Measurements from ENCODE around the gene CFAP65.

CFAP65 gene

DNA sequence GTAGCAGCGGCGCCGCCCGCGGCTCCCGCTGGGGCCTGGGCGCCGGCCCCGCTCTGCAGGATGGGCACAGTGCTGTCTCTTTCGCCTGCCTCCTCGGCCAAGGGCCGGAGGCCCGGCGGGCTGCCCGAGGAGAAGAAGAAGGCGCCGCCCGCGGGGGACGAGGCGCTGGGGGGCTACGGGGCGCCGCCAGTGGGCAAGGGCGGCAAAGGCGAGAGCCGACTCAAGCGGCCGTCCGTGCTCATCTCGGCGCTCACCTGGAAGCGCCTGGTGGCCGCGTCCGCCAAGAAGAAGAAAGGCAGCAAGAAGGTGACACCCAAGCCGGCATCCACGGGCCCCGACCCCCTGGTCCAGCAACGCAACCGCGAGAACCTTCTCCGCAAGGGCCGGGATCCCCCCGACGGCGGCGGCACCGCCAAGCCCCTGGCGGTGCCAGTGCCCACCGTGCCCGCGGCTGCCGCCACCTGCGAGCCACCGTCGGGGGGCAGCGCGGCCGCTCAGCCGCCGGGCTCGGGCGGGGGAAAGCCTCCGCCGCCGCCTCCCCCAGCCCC, 81.5 kb downstream of the CFAP65 start:
- no peak overlapping the region for H4K91ac ChIP-seq (ENCODE audit: low read depth, low read length)
- no peak overlapping the region for H4K12ac ChIP-seq (ENCODE audit: low read depth, low read length)
- no peak overlapping the region for H4K8ac ChIP-seq (ENCODE audit: low read depth, low read length)
- no peak overlapping the region for H2BK5ac ChIP-seq (ENCODE audit: low read depth, low read length, poor library complexity)
- no peak overlapping the region for H3K4ac ChIP-seq (ENCODE audit: low read depth, low read length)
- no peak overlapping the region for H3K18ac ChIP-seq (ENCODE audit: low read length)
- no peak overlapping the region for H3K14ac ChIP-seq (ENCODE audit: low read length)
- no peak for DNase-seq
- H2AFZ ChIP-seq (ENCODE audit: insufficient read depth, low read length, poor library complexity) = no peak overlapping the region
- H3K79me2 ChIP-seq (ENCODE audit: control insufficient read depth, insufficient read depth, low read length, poor library complexity) = no peaks in the 10 kb centered on the region
- H3K4me3 ChIP-seq (ENCODE audit: low read depth, low read length) = no peak overlapping the region
- H3K36me3 ChIP-seq (ENCODE audit: control insufficient read depth in 1 of 2, insufficient read depth in 2 of 2, low read length in 2 of 2) = no peaks in the 10 kb centered on the region
- H2BK120ac ChIP-seq (ENCODE audit: insufficient read depth, low read length, poor library complexity) = no peak overlapping the region
- no peaks in the 10 kb centered on the region for H3K79me1 ChIP-seq (ENCODE audit: low read length)
- H3K4me1 ChIP-seq (ENCODE audit: control insufficient read depth in 1 of 2, insufficient read depth in 2 of 2, low read length in 2 of 2) = peaks cover 7 to 12% of the 10 kb centered on the region in 2 experiments
- H3K27ac ChIP-seq (ENCODE audit: low read depth, low read length) = no peak overlapping the region
- peaks cover 13% of the 10 kb centered on the region for H3K9me3 ChIP-seq (ENCODE audit: insufficient read depth, low read depth, low read length)
- H3K9ac ChIP-seq (ENCODE audit: low read length) = no peak overlapping the region
- peak overlapping the region; percentile 60 for H3K4me2 ChIP-seq (ENCODE audit: low read length)
- peaks cover 45% of the 10 kb centered on the region for H3K27me3 ChIP-seq (ENCODE audit: insufficient read depth, low read length)
- H2AK5ac ChIP-seq (ENCODE audit: low read length) = no peak overlapping the region
- no peak overlapping the region for H2BK12ac ChIP-seq (ENCODE audit: low read length)
- no CpG with 5 or more reads among the region's 67 CpGs for WGBS (ENCODE audit: extremely low coverage, insufficient coverage, insufficient read length)
- no peak overlapping the region for H3K23ac ChIP-seq (ENCODE audit: low read length)

- Histone ChIP-seq H3K27me3 (ENCODE audit: insufficient read depth, low read length) (peaks cover 45% of the 10 kb centered on the region), H2BK120ac (ENCODE audit: insufficient read depth, low read length, poor library complexity) (no peak within 1 kb of the TSS), H3K14ac (ENCODE audit: low read length) (no peak within 1 kb of the TSS), H3K9me3 (ENCODE audit: insufficient read depth, low read depth, low read length) (peaks cover 13% of the 10 kb centered on the region), H3K4ac (ENCODE audit: low read depth, low read length) (no peak within 1 kb of the TSS), H4K12ac (ENCODE audit: low read depth, low read length) (peak within 1 kb of the TSS; percentile 5), H3K4me1 (ENCODE audit: control insufficient read depth in 1 of 2, insufficient read depth in 2 of 2, low read length in 2 of 2) (peaks cover 7 to 12% of the 10 kb centered on the region in 2 experiments), H3K9ac (ENCODE audit: low read length) (no peak within 1 kb of the TSS), H3K79me2 (ENCODE audit: control insufficient read depth, insufficient read depth, low read length, poor library complexity) (no peaks in the 10 kb centered on the region), H3K79me1 (ENCODE audit: low read length) (no peaks in the 10 kb centered on the region), H4K8ac (ENCODE audit: low read depth, low read length) (peak within 1 kb of the TSS; percentile 6), H2AFZ (ENCODE audit: insufficient read depth, low read length, poor library complexity) (peak within 1 kb of the TSS; percentile 42), H2BK5ac (ENCODE audit: low read depth, low read length, poor library complexity) (no peak within 1 kb of the TSS), H2AK5ac (ENCODE audit: low read length) (no peak within 1 kb of the TSS), H3K18ac (ENCODE audit: low read length) (no peak within 1 kb of the TSS), H3K36me3 (ENCODE audit: control insufficient read depth in 1 of 2, insufficient read depth in 2 of 2, low read length in 2 of 2) (no peaks in the 10 kb centered on the region), H2BK12ac (ENCODE audit: low read length) (no peak within 1 kb of the TSS), H3K4me2 (ENCODE audit: low read length) (peak within 1 kb of the TSS; percentile 60), H3K23ac (ENCODE audit: low read length) (no peak within 1 kb of the TSS), H4K91ac (ENCODE audit: low read depth, low read length) (no peak within 1 kb of the TSS), H3K4me3 (ENCODE audit: low read depth, low read length) (peak within 1 kb of the TSS; percentile 18), H3K27ac (ENCODE audit: low read depth, low read length) (no peak within 1 kb of the TSS)
- peak; percentile 7 to 66 for DNase-seq
- no CpG with 5 or more reads among the region's 37 CpGs for WGBS (ENCODE audit: extremely low coverage, insufficient coverage, insufficient read length)
Measured at GRCh38 chr2:218959141-218959731, 82.1 kb downstream of the CFAP65 start, which contains the start of gene CDK5R2. Gene CDK5R2, plus strand, starts transcription at chr2:218959666. Its CDS starts 155 bp downstream, at chr2:218959821.

GRCh38 chr2:218958276-218958675, 83.0 kb downstream of the CFAP65 start:
- DNase-seq = no peak
- no peaks in the 10 kb centered on the region for H3K79me1 ChIP-seq (ENCODE audit: low read length)

GRCh38 chr2:218957671-218958070, 83.6 kb downstream of the CFAP65 start:
- no peaks in the 10 kb centered on the region for H3K36me3 ChIP-seq (ENCODE audit: control insufficient read depth in 1 of 2, insufficient read depth in 2 of 2, low read length in 2 of 2)
- no peak overlapping the region for H2BK120ac ChIP-seq (ENCODE audit: insufficient read depth, low read length, poor library complexity)
- H2BK12ac ChIP-seq (ENCODE audit: low read length) = no peak overlapping the region
- no peak overlapping the region for H3K4ac ChIP-seq (ENCODE audit: low read depth, low read length)
- H2AK5ac ChIP-seq (ENCODE audit: low read length) = no peak overlapping the region
- H3K4me1 ChIP-seq (ENCODE audit: control insufficient read depth in 1 of 2, insufficient read depth in 2 of 2, low read length in 2 of 2) = peaks cover 6% of the 10 kb centered on the region in 2 experiments
- no peak overlapping the region for H4K91ac ChIP-seq (ENCODE audit: low read depth, low read length)
- no peak overlapping the region for H2BK5ac ChIP-seq (ENCODE audit: low read depth, low read length, poor library complexity)
- no peak overlapping the region for H3K4me2 ChIP-seq (ENCODE audit: low read length)
- WGBS (ENCODE audit: extremely low coverage, insufficient coverage, insufficient read length) = no CpG with 5 or more reads among the region's 4 CpGs
- no peak overlapping the region for H3K4me3 ChIP-seq (ENCODE audit: low read depth, low read length)
- DNase-seq = no peak
- H3K27me3 ChIP-seq (ENCODE audit: insufficient read depth, low read length) = peaks cover 45% of the 10 kb centered on the region
- no peak overlapping the region for H3K18ac ChIP-seq (ENCODE audit: low read length)
- no peak overlapping the region for H3K14ac ChIP-seq (ENCODE audit: low read length)
- H3K27ac ChIP-seq (ENCODE audit: low read depth, low read length) = no peak overlapping the region
- no peak overlapping the region for H4K12ac ChIP-seq (ENCODE audit: low read depth, low read length)
- no peak overlapping the region for H3K9ac ChIP-seq (ENCODE audit: low read length)
- H3K79me1 ChIP-seq (ENCODE audit: low read length) = no peaks in the 10 kb centered on the region
- H3K23ac ChIP-seq (ENCODE audit: low read length) = no peak overlapping the region
- no peak overlapping the region for H4K8ac ChIP-seq (ENCODE audit: low read depth, low read length)
- no peak overlapping the region for H2AFZ ChIP-seq (ENCODE audit: insufficient read depth, low read length, poor library complexity)
- H3K9me3 ChIP-seq (ENCODE audit: insufficient read depth, low read depth, low read length) = peaks cover 13% of the 10 kb centered on the region
- H3K79me2 ChIP-seq (ENCODE audit: control insufficient read depth, insufficient read depth, low read length, poor library complexity) = no peaks in the 10 kb centered on the region

More at GRCh38 chr2:218958276-218958675, 83.0 kb downstream of the CFAP65 start:
- H3K79me2 ChIP-seq (ENCODE audit: control insufficient read depth, insufficient read depth, low read length, poor library complexity) = no peaks in the 10 kb centered on the region
- no peak overlapping the region for H4K12ac ChIP-seq (ENCODE audit: low read depth, low read length)
- H3K9me3 ChIP-seq (ENCODE audit: insufficient read depth, low read depth, low read length) = peaks cover 13% of the 10 kb centered on the region
- H3K4me3 ChIP-seq (ENCODE audit: low read depth, low read length) = no peak overlapping the region
- no peak overlapping the region for H3K9ac ChIP-seq (ENCODE audit: low read length)
- no peak overlapping the region for H3K23ac ChIP-seq (ENCODE audit: low read length)
- no peak overlapping the region for H2AFZ ChIP-seq (ENCODE audit: insufficient read depth, low read length, poor library complexity)
- no peak overlapping the region for H3K27ac ChIP-seq (ENCODE audit: low read depth, low read length)
- H3K14ac ChIP-seq (ENCODE audit: low read length) = no peak overlapping the region
- H2BK5ac ChIP-seq (ENCODE audit: low read depth, low read length, poor library complexity) = no peak overlapping the region
- H2BK12ac ChIP-seq (ENCODE audit: low read length) = no peak overlapping the region
- H3K27me3 ChIP-seq (ENCODE audit: insufficient read depth, low read length) = peaks cover 45% of the 10 kb centered on the region
- H2AK5ac ChIP-seq (ENCODE audit: low read length) = no peak overlapping the region
- no peaks in the 10 kb centered on the region for H3K36me3 ChIP-seq (ENCODE audit: control insufficient read depth in 1 of 2, insufficient read depth in 2 of 2, low read length in 2 of 2)
- no peak overlapping the region for H2BK120ac ChIP-seq (ENCODE audit: insufficient read depth, low read length, poor library complexity)
- peaks cover 7 to 8% of the 10 kb centered on the region in 2 experiments for H3K4me1 ChIP-seq (ENCODE audit: control insufficient read depth in 1 of 2, insufficient read depth in 2 of 2, low read length in 2 of 2)
- H3K4me2 ChIP-seq (ENCODE audit: low read length) = no peak overlapping the region
- H3K18ac ChIP-seq (ENCODE audit: low read length) = no peak overlapping the region
- no CpG with 5 or more reads among the region's 1 CpG for WGBS (ENCODE audit: extremely low coverage, insufficient coverage, insufficient read length)
- no peak overlapping the region for H4K8ac ChIP-seq (ENCODE audit: low read depth, low read length)
- no peak overlapping the region for H3K4ac ChIP-seq (ENCODE audit: low read depth, low read length)
- H4K91ac ChIP-seq (ENCODE audit: low read depth, low read length) = no peak overlapping the region

Data from trophoblast cell (in vitro differentiated cells and primary cell).